Trophoblast cell (in vitro differentiated cells and primary cell): ENCODE data around the gene FNDC3B.
A peak's percentile ranks its signal among the peaks of the same experiment; 100 is the strongest.

Experiments used
- DNase-seq, 2 donors: peaks; one replicate each; pipeline ENCODE4 v3.0.0-alpha.2; 2016
- H2AFZ ChIP-seq: 2 replicates; pipeline ENCODE4 v1.6.1; 2013; ENCODE audit warnings: low read length, moderate library complexity, mild to moderate bottlenecking; ENCODE audit not compliant: insufficient read depth, poor library complexity
- H2AK5ac ChIP-seq: 2 replicates; pipeline ENCODE4 v1.6.1; 2013; ENCODE audit warnings: mild to moderate bottlenecking, low read length
- H2BK120ac ChIP-seq: 2 replicates; pipeline ENCODE4 v1.6.1; 2013; ENCODE audit warnings: low read length, mild to moderate bottlenecking, moderate library complexity; ENCODE audit not compliant: insufficient read depth, poor library complexity
- H2BK12ac ChIP-seq: 2 replicates; pipeline ENCODE4 v1.6.1; 2013; ENCODE audit warnings: mild to moderate bottlenecking, low read length, moderate library complexity
- H2BK5ac ChIP-seq: 2 replicates; pipeline ENCODE4 v1.6.1; 2013; ENCODE audit warnings: low read length, low read depth, moderate library complexity, mild to moderate bottlenecking; ENCODE audit not compliant: poor library complexity
- H3K14ac ChIP-seq: 2 replicates; pipeline ENCODE4 v1.6.1; 2013; ENCODE audit warnings: mild to moderate bottlenecking, low read length
- H3K18ac ChIP-seq: 2 replicates; pipeline ENCODE4 v1.6.1; 2013; ENCODE audit warnings: mild to moderate bottlenecking, low read length
- H3K23ac ChIP-seq: 2 replicates; pipeline ENCODE4 v1.6.1; 2013; ENCODE audit warnings: low read length
- H3K27ac ChIP-seq: 2 replicates; pipeline ENCODE4 v1.5.1; 2013; ENCODE audit warnings: low read depth, mild to moderate bottlenecking, inconsistent platforms, low read length, moderate library complexity
- H3K27me3 ChIP-seq: 2 replicates; pipeline ENCODE4 v1.6.1; 2013; ENCODE audit warnings: inconsistent platforms, mild to moderate bottlenecking, low read length, moderate library complexity; ENCODE audit not compliant: insufficient read depth
- H3K36me3 ChIP-seq, 2 experiments: 1 replicate in 1 of 2; 2 replicates in 1 of 2; pipeline ENCODE4 v1.6.1; 2013; ENCODE audit warnings: low read length in 2 of 2, mild to moderate bottlenecking in 2 of 2, moderate library complexity in 1 of 2; ENCODE audit not compliant: insufficient read depth in 2 of 2, control insufficient read depth in 1 of 2
- H3K4ac ChIP-seq: 2 replicates; pipeline ENCODE4 v1.6.1; 2013; ENCODE audit warnings: low read depth, mild to moderate bottlenecking, low read length, moderate library complexity
- H3K4me1 ChIP-seq, 2 experiments: 1 replicate in 1 of 2; 2 replicates in 1 of 2; pipeline ENCODE4 v1.6.1; 2013; ENCODE audit warnings: low read length in 2 of 2, mild to moderate bottlenecking in 2 of 2, moderate library complexity in 1 of 2; ENCODE audit not compliant: insufficient read depth in 2 of 2, control insufficient read depth in 1 of 2
- H3K4me2 ChIP-seq: 2 replicates; pipeline ENCODE4 v1.6.1; 2013; ENCODE audit warnings: inconsistent platforms, mild to moderate bottlenecking, low read length, moderate library complexity
- H3K4me3 ChIP-seq: 2 replicates; pipeline ENCODE4 v1.5.1; 2013; ENCODE audit warnings: mild to moderate bottlenecking, low read depth, low read length, inconsistent platforms
- H3K79me1 ChIP-seq: one replicate; pipeline ENCODE4 v1.6.1; 2013; ENCODE audit warnings: low read length
- H3K79me2 ChIP-seq: 2 replicates; pipeline ENCODE4 v1.6.1; 2013; ENCODE audit warnings: low read length, mild to moderate bottlenecking; ENCODE audit not compliant: control insufficient read depth, insufficient read depth, poor library complexity
- H3K9ac ChIP-seq: 2 replicates; pipeline ENCODE4 v1.6.1; 2013; ENCODE audit warnings: mild to moderate bottlenecking, low read length
- H3K9me3 ChIP-seq: 2 replicates; pipeline ENCODE4 v1.6.1; 2013; ENCODE audit warnings: low read depth, mild to moderate bottlenecking, control low read depth, inconsistent platforms, low read length; ENCODE audit not compliant: insufficient read depth
- H4K12ac ChIP-seq: 2 replicates; pipeline ENCODE4 v1.6.1; 2013; ENCODE audit warnings: low read depth, mild to moderate bottlenecking, low read length, moderate library complexity
- H4K8ac ChIP-seq: 2 replicates; pipeline ENCODE4 v1.6.1; 2013; ENCODE audit warnings: low read depth, mild to moderate bottlenecking, low read length, moderate library complexity
- H4K91ac ChIP-seq: one replicate; pipeline ENCODE4 v1.6.1; 2013; ENCODE audit warnings: low read depth, mild to moderate bottlenecking, low read length, moderate library complexity
- WGBS: extraction: QIAGEN DNeasy Blood & Tissue Kit; methylation state at CpG from one replicate; pipeline ENCODE4 v1.1.7; 2013; ENCODE audit warnings: missing lambda C conversion rate; ENCODE audit not compliant: insufficient read length, insufficient coverage; ENCODE audit errors: extremely low coverage; 5-methylcytosine and 5-hydroxymethylcytosine counted together

FNDC3B gene

DNA sequence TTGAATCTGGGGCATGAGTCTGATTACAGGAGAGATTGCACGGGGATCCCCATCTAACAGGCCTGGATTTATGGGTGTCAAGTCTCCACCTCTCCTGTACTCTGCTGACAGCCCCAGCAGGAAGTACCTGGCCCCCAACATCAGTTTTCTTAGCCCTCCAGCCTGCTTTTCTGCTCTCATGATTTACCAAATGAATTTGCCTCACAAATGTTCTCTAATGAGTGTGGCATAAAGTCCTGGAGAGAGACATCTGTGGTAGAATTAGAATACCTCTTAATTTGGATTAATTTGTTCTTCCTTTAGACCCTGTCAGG, 60.1 kb downstream of the FNDC3B start:
- H2BK12ac ChIP-seq = no peak overlapping the region
- H3K9ac ChIP-seq = no peak overlapping the region
- no peak overlapping the region for H4K8ac ChIP-seq
- peaks cover 4% of the 10 kb centered on the region for H3K79me2 ChIP-seq
- H3K27ac ChIP-seq = no peak overlapping the region
- H3K4ac ChIP-seq = peak overlapping the region; percentile 89
- no peaks in the 10 kb centered on the region for H3K27me3 ChIP-seq
- DNase-seq = no peak
- no peak overlapping the region for H3K4me2 ChIP-seq
- peaks cover 5 to 10% of the 10 kb centered on the region in 2 experiments for H3K4me1 ChIP-seq
- no peak overlapping the region for H2AK5ac ChIP-seq
- no peak overlapping the region for H2AFZ ChIP-seq
- no peak overlapping the region for H3K14ac ChIP-seq
- H4K12ac ChIP-seq = no peak overlapping the region
- no peaks in the 10 kb centered on the region for H3K9me3 ChIP-seq
- no peak overlapping the region for H4K91ac ChIP-seq
- no peak overlapping the region for H2BK5ac ChIP-seq
- WGBS = no CpG with 5 or more reads among the region's 1 CpG
- H3K23ac ChIP-seq = no peak overlapping the region
- no peak overlapping the region for H3K18ac ChIP-seq
- no peak overlapping the region for H2BK120ac ChIP-seq
- H3K4me3 ChIP-seq = no peak overlapping the region
- peaks cover 0 to 3% of the 10 kb centered on the region in 2 experiments for H3K36me3 ChIP-seq
- H3K79me1 ChIP-seq = peaks cover 2% of the 10 kb centered on the region

DNA sequence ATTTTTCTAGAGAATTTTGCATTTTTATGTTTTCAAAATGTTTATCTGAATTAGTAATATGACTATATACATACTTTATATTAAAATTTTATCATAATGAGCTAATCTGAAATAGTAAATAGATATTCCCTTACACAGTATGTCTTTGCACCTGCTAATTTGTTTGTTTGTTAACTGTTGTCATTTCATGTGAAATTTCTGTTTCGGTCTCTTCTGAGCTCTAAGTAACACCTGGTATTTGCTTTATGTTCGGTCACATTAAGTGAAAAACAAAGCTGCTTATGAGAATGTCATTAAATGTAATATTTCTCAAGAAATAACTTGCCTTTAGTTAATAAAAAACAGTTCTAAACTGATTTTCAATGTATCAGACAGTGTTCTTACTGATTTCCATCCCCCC, 61.1 kb downstream of the FNDC3B start:
- no CpG with 5 or more reads among the region's 2 CpGs for WGBS
- Histone ChIP-seq H3K23ac (no peak overlapping the region), H3K14ac (no peak overlapping the region), H2AFZ (no peak overlapping the region), H3K27me3 (no peaks in the 10 kb centered on the region), H3K4me3 (no peak overlapping the region), H3K9ac (no peak overlapping the region), H3K36me3 (peaks cover 0 to 3% of the 10 kb centered on the region in 2 experiments), H4K8ac (no peak overlapping the region), H3K4ac (no peak overlapping the region), H3K27ac (no peak overlapping the region), H4K91ac (no peak overlapping the region), H3K79me1 (peaks cover 2% of the 10 kb centered on the region), H2AK5ac (no peak overlapping the region), H2BK120ac (no peak overlapping the region), H2BK5ac (no peak overlapping the region), H3K4me1 (peaks cover 2 to 8% of the 10 kb centered on the region in 2 experiments), H3K18ac (no peak overlapping the region), H3K79me2 (peaks cover 2% of the 10 kb centered on the region), H3K9me3 (no peaks in the 10 kb centered on the region), H3K4me2 (no peak overlapping the region), H2BK12ac (no peak overlapping the region), H4K12ac (no peak overlapping the region)
- no peak for DNase-seq

DNA sequence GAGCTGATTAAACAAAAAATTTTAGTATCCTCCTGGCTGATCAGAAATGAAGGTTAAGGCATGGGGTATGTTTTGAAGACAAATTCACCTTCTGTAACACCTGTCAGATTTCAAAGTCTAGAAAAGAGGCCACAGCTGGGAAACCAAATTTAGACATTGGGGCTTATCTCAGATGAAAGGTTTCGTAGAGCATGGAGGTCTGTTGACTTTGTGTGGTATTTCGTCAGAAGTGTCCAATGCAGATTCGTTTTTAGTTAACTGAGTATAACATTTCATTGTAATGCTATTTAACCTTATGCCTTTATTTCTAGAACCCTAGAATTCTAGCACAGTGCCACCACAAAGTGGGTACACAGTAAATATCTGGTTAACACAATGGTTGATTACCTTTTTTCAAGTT, 61.7 kb downstream of the FNDC3B start:
- Histone ChIP-seq H2AFZ (no peak overlapping the region), H3K4ac (no peak overlapping the region), H2AK5ac (no peak overlapping the region), H3K27me3 (no peaks in the 10 kb centered on the region), H3K23ac (no peak overlapping the region), H3K36me3 (peaks cover 0 to 3% of the 10 kb centered on the region in 2 experiments), H3K18ac (no peak overlapping the region), H3K4me3 (no peak overlapping the region), H2BK5ac (no peak overlapping the region), H4K8ac (no peak overlapping the region), H3K14ac (no peak overlapping the region), H2BK120ac (no peak overlapping the region), H3K9me3 (no peaks in the 10 kb centered on the region), H3K27ac (no peak overlapping the region), H3K79me1 (peaks cover 2% of the 10 kb centered on the region), H3K9ac (no peak overlapping the region), H3K4me1 (peaks cover 2 to 8% of the 10 kb centered on the region in 2 experiments), H3K79me2 (peaks cover 3% of the 10 kb centered on the region), H2BK12ac (no peak overlapping the region), H3K4me2 (no peak overlapping the region), H4K12ac (no peak overlapping the region), H4K91ac (no peak overlapping the region)
- WGBS = no CpG with 5 or more reads among the region's 3 CpGs
- DNase-seq = no peak

DNA sequence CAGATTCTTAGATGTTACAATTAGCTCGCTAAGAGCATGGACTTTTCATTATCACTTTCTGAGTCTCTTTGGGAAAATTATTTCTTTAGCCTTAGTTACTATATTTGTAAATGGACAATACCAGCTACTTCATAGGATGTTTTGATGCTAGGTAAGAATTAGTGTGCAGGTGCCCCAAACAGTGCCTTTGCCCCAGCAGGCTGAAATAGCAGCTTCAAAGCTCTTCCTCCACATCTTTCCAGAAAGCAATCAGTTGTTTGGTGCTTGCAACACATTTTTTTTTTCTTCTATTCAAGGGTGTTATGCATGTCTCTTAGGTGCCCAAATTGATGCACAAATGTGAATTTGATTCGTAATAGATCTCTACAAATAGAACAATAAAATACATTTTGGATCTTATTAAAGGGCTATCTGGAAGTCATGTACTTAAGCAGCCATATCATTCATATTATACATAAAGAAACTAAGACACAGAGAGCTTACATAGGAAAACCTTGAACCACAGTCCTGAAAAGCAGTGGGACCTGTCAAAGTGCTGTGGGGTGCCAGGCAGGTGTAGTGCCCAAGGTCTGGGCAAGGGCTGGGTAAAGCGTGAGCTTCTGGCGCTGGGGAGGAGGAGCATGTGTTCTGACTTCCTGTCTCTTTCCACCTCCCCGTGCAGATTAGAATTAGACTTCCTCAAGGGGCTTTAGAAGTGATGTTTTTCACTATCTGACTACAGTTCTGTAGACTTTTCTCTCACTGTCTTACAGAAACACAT, 62.9 kb downstream of the FNDC3B start:
- Histone ChIP-seq H3K9ac (no peak overlapping the region), H3K4me3 (no peak overlapping the region), H2AK5ac (no peak overlapping the region), H3K14ac (no peak overlapping the region), H3K79me2 (peaks cover 7% of the 10 kb centered on the region), H3K4me1 (peaks cover 2 to 8% of the 10 kb centered on the region in 2 experiments), H3K27ac (no peak overlapping the region), H3K18ac (no peak overlapping the region), H2BK120ac (peak overlapping the region; percentile 5), H3K36me3 (peaks cover 0 to 3% of the 10 kb centered on the region in 2 experiments), H2BK12ac (no peak overlapping the region), H3K79me1 (peaks cover 2% of the 10 kb centered on the region), H3K4me2 (no peak overlapping the region), H4K12ac (no peak overlapping the region), H3K23ac (no peak overlapping the region), H2AFZ (no peak overlapping the region), H4K91ac (no peak overlapping the region), H3K4ac (peak overlapping the region; percentile 78), H4K8ac (no peak overlapping the region), H3K27me3 (no peaks in the 10 kb centered on the region), H2BK5ac (no peak overlapping the region), H3K9me3 (no peaks in the 10 kb centered on the region)
- no CpG with 5 or more reads among the region's 5 CpGs for WGBS
- no peak for DNase-seq
